Activated naive CD8-positive, alpha-beta T cell treated with anti-CD3 and anti-CD28 coated beads, Interleukin-2, amount 50 U/mL, for 24 hours (primary cell): ENCODE data around the gene BEST1.
"Not testable (repeated sequence)": the region's sequence is repeated elsewhere in the genome, so short reads cannot be mapped to it uniquely, and the experiment has no call there.

Experiments used
- ATAC-seq: fragments of 150-1000 bp; cut with Tn5 transposase; one replicate; pipeline ENCODE4 v1.10.0; 2021
- DNase-seq: peaks from one replicate; pipeline ENCODE4 v3.0.0; 2021
- H3K27ac Mint-ChIP-seq: one replicate; pipeline ENCODE4 v1.8.0; 2021; ENCODE audit warnings: mild to moderate bottlenecking, mixed read lengths
- H3K27me3 Mint-ChIP-seq: one replicate; pipeline ENCODE4 v1.8.0; 2021; ENCODE audit warnings: mixed read lengths
- H3K36me3 Mint-ChIP-seq: one replicate; pipeline ENCODE4 v1.8.0; 2021; ENCODE audit warnings: low read depth, mixed read lengths
- H3K4me1 Mint-ChIP-seq: one replicate; pipeline ENCODE4 v1.8.0; 2021; ENCODE audit warnings: mixed read lengths
- H3K4me3 Mint-ChIP-seq: one replicate; pipeline ENCODE4 v1.8.0; 2021; ENCODE audit warnings: mild to moderate bottlenecking, moderate library complexity, mixed read lengths
- H3K9me3 Mint-ChIP-seq: one replicate; pipeline ENCODE4 v1.8.0; 2021; ENCODE audit warnings: mixed read lengths

Gene BEST1

GRCh38 chr11:61962213-61963015 is 12.3 kb downstream of the BEST1 start:
- Mint-ChIP-seq H3K36me3 (peaks cover 34% of the 10 kb centered on the region), H3K4me1 (peaks cover 32% of the 10 kb centered on the region), H3K27ac (no peak overlapping the region), H3K4me3 (no peak overlapping the region), H3K27me3 (no peaks in the 10 kb centered on the region), H3K9me3 (no peaks in the 10 kb centered on the region)
- DNase-seq = no peak
- no peak for ATAC-seq

GRCh38 chr11:61963016-61963281 is 12.8 kb downstream of the BEST1 start:
- Mint-ChIP-seq H3K9me3 (no peaks in the 10 kb centered on the region), H3K4me1 (peaks cover 32% of the 10 kb centered on the region), H3K27ac (no peak overlapping the region), H3K36me3 (peaks cover 34% of the 10 kb centered on the region), H3K4me3 (no peak overlapping the region), H3K27me3 (no peaks in the 10 kb centered on the region)
- DNase-seq = no peak
- ATAC-seq = no peak

DNA sequence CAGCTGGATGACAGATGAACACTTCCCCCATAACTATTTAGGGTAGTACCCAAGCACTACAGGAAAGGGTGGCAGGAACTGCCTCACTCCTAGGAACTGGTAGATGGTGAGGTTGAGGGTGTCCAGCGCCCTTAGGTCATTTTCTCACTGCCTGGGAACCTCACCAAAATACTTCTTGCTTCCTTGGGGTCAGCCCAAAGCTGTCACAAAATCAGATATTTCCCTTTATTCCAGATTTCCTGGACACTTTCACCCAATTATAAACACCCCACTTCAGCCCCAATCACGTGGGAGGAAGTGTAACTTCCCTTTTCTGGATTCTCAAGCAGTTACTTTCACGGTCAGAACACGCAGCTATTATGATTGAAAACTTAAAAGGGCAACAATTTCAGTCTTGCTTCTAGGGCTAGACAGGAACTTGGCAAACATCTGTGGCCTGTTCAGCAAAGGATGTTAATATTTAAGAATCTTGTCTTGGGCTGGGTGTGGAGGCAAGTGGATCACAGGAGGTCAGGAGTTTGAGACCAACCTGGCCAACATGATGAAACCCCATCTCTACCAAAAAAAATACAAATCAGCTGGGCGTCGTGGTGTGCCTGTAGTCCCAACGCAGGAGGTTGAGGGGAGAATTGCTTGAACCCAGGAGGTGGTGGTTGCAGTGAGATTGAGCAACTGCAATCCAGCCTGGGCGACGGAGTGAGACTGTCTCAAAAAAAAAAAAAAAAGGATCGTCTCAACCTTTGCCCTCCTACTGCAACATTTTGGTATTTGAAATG is 13.3 kb downstream of the BEST1 start:
- Mint-ChIP-seq H3K36me3 (peaks cover 34% of the 10 kb centered on the region), H3K27ac (peak overlapping the region; percentile 69), H3K9me3 (no peaks in the 10 kb centered on the region), H3K4me1 (peaks cover 36% of the 10 kb centered on the region), H3K27me3 (no peaks in the 10 kb centered on the region), H3K4me3 (peak overlapping the region; percentile 22)
- ATAC-seq (no peak), DNase-seq (no peak)

GRCh38 chr11:61964058-61964665 is 14.0 kb downstream of the BEST1 start:
- H3K27me3 Mint-ChIP-seq = no peaks in the 10 kb centered on the region
- ATAC-seq (no peak), DNase-seq (no peak)
- peaks cover 34% of the 10 kb centered on the region for H3K36me3 Mint-ChIP-seq
- H3K4me3 Mint-ChIP-seq = peak overlapping the region; percentile 92
- no peak overlapping the region for H3K27ac Mint-ChIP-seq
- H3K9me3 Mint-ChIP-seq = no peaks in the 10 kb centered on the region
- peaks cover 42% of the 10 kb centered on the region for H3K4me1 Mint-ChIP-seq

- Mint-ChIP-seq H3K36me3 (peaks cover 34% of the 10 kb centered on the region), H3K4me1 (peaks cover 47% of the 10 kb centered on the region), H3K27ac (peak overlapping the region; percentile 20), H3K4me3 (peak overlapping the region; percentile 92)
- DNase-seq, H3K9me3 Mint-ChIP-seq, ATAC-seq, H3K27me3 Mint-ChIP-seq: not testable (repeated sequence)
Measured at GRCh38 chr11:61964666-61965271, 14.6 kb downstream of the BEST1 start.

DNA sequence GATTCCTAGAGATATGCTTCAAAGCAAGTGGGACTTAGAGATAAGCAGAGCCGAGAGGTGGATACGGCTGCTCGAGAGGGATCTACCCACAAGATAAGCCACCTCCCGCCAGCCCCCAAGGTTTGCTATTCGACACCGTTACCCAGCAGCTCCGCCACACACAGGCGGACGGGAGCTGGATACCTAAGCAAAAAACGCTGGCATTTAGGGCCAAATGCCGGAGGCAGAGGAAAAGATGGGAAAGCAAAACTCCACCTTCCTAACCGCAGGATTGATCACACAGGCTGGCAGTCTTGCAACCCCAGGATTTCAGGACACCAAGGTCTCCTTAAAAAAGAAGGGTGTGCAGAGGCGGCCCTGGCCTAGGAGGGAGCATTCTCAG is 16.6 kb downstream of the BEST1 start:
- Mint-ChIP-seq H3K36me3 (peaks cover 34% of the 10 kb centered on the region), H3K9me3 (no peaks in the 10 kb centered on the region), H3K4me3 (peak overlapping the region; percentile 92), H3K4me1 (peaks cover 65% of the 10 kb centered on the region), H3K27ac (peak overlapping the region; percentile 86), H3K27me3 (no peaks in the 10 kb centered on the region)
- DNase-seq = peak; percentile 35
- no peak for ATAC-seq

- Mint-ChIP-seq H3K4me1 (peaks cover 71% of the 10 kb centered on the region), H3K27ac (peak within 1 kb of the TSS; percentile 86), H3K27me3 (no peaks in the 10 kb centered on the region), H3K4me3 (peak within 1 kb of the TSS; percentile 92), H3K9me3 (no peaks in the 10 kb centered on the region), H3K36me3 (peaks cover 34% of the 10 kb centered on the region)
- DNase-seq (peak; percentile 90), ATAC-seq (peak; percentile 81)
Measured at GRCh38 chr11:61967116-61967923, 17.2 kb downstream of the BEST1 start, which contains the start of gene FTH1. TSS of gene FTH1 (minus strand) at chr11:61967634. CDS start at chr11:61967425, 209 bp downstream.

DNA sequence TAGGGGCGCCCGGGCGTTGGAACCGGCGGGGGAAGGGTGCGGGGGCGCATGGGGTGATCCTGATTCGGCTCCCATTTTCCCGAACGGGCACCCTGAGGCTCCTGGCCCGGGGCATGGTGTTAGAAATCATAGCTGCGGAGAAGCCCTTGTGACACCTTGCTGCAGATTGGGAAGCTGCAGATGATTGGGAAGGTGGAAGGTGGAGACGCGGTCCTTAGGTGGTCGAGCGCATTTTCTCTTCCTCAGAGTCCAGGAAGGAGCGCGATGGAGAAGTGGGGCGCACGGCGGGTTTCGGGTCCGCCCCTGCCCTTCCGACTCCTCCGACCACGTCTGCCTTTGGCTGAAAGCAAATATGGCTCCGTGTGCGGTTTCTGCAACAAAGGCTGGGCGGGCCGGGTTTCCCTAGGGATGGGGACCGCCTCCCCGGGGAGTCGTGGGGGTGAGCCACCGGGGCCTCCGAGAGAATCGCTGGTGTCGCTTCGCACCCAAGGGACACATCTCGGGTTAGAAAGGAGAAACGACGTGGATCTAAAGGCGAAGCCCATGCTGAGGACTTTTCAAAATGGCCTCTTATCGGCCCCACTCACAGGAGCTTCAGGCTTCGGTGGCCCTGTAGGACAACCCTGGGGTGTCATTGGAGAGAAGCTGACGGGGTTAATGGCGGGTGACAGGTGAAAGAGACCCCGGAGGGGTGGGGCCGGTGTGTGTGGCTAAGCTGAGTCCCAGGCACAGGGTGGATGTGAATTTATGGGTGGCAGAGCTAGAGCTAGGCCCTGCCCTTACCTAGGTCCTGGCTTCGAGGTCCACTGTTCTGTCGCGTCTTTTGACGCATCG is 18.0 kb downstream of the BEST1 start:
- Mint-ChIP-seq H3K4me1 (peaks cover 75% of the 10 kb centered on the region), H3K27me3 (no peaks in the 10 kb centered on the region), H3K4me3 (peak overlapping the region; percentile 92), H3K36me3 (peaks cover 32% of the 10 kb centered on the region), H3K9me3 (no peaks in the 10 kb centered on the region), H3K27ac (peak overlapping the region; percentile 86)
- DNase-seq (peak; percentile 65), ATAC-seq (peak; percentile 21)

DNA sequence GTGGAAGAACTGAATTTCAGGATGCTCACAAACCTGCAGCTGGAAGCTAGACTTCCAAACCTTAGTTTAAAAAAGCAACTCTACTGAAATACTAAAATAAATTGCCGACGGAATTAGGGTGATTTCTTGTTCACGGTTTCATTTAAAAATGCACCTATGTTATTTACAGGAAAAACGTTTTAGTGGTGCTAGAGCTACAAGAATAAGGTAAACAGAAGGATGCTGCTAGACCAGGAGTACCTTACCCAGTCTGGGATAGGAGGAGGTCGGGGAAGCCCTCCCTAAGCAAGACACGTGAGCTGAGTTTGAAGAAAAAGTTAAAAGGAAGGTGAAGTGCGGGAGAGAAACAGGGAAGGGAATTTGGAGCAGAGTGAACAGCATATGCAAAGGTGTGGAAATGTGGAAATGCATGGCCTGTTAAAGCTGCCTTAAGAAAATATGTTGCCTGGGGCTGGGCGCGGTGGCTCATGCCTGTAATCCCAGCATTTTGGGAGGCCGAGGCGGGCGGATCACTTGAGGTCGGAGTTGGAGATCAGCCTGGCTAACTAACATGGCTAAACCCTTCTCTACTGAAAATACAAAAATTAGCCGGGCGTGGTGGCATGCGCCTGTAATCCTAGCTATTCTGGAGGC is 18.7 kb downstream of the BEST1 start:
- H3K36me3 Mint-ChIP-seq = peaks cover 26% of the 10 kb centered on the region
- peak overlapping the region; percentile 86 for H3K27ac Mint-ChIP-seq
- H3K4me3 Mint-ChIP-seq = peak overlapping the region; percentile 92
- DNase-seq (no peak), ATAC-seq (no peak)
- no peaks in the 10 kb centered on the region for H3K27me3 Mint-ChIP-seq
- no peaks in the 10 kb centered on the region for H3K9me3 Mint-ChIP-seq
- H3K4me1 Mint-ChIP-seq = peaks cover 74% of the 10 kb centered on the region

DNA sequence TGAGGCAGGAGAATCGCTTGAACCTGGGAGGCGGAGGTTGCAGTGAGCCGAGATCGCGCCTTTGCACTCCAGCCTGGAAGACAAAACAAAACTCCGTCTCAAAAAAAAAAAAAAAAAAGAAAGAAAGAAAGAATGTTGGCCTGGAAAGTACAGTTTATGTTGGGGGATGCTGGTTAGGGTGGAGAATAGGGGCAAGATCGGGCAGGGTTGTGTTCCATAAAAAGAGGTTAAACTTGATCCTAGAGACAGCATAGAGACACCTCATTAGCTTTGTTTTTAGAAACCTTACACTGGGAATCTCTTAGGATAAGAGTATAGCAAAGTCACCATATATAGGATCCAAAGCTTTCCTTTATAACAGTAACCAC is 19.2 kb downstream of the BEST1 start:
- ATAC-seq (no peak), DNase-seq (no peak)
- Mint-ChIP-seq H3K36me3 (peaks cover 21% of the 10 kb centered on the region), H3K4me3 (no peak overlapping the region), H3K4me1 (peaks cover 69% of the 10 kb centered on the region), H3K27ac (no peak overlapping the region), H3K27me3 (no peaks in the 10 kb centered on the region), H3K9me3 (no peaks in the 10 kb centered on the region)

GRCh38 chr11:61969838-61970662 is 19.9 kb downstream of the BEST1 start:
- ATAC-seq = no peak
- no peak for DNase-seq
- Mint-ChIP-seq H3K4me3 (no peak overlapping the region), H3K27ac (no peak overlapping the region), H3K36me3 (peaks cover 14% of the 10 kb centered on the region), H3K27me3 (no peaks in the 10 kb centered on the region), H3K9me3 (no peaks in the 10 kb centered on the region), H3K4me1 (peaks cover 62% of the 10 kb centered on the region)

DNA sequence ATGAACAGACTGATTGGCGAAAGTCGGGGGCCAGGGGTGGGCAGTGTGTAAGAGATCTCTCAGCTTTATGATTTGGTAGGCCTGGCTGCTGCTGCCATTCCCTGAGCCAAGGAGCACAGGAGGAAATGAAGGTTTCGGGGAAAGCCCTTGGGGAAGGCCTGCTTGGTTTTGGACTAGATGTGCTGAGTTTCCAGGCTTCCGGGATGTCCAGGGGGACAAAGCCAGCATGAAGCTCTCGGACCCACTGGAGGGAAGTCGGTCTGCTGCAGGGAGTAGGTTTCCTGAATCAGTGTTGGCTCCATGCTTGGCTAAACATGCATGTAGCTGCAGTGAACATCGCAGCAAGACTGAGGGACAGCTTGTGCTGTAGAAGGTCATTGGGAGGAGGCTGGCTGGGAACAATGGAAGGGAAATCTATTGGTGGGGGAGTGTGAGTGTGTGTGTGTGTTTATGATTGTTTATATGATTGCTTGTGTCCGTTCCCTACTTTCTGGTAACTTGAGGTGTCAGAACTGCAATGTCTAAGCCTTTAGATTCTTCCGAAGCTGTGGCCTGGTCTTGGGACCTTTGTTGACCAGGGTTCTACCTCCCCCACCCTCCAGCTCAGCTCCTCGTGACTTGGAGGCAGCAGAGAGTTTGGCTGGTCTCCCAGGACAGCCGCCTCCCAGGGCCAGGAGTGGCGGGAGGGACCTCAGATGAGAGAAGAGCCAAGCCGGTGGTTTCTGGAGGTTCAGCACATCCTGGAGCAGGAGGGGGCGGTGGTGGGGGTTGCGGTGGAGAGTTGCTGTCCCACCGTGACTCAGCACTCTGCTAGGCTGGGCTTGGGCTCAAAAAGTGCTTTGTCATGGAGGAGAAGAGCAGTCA is 21.3 kb downstream of the BEST1 start:
- DNase-seq (peak; percentile 49), ATAC-seq (no peak)
- peaks cover 1% of the 10 kb centered on the region for H3K36me3 Mint-ChIP-seq
- H3K9me3 Mint-ChIP-seq = no peaks in the 10 kb centered on the region
- H3K27ac Mint-ChIP-seq = peak overlapping the region; percentile 57
- H3K4me1 Mint-ChIP-seq = peaks cover 54% of the 10 kb centered on the region
- no peaks in the 10 kb centered on the region for H3K27me3 Mint-ChIP-seq
- no peak overlapping the region for H3K4me3 Mint-ChIP-seq
